Keratinocyte (primary cell): ENCODE results near the gene RET. TPM values are rescaled to one million over a fixed set of nuclear protein-coding genes. Genes with fewer than 3 reads are reported as not detected.
"Not testable (repeated sequence)": the region's sequence is repeated elsewhere in the genome, so short reads cannot be mapped to it uniquely, and the experiment has no call there.

Experiments used
- DNase-seq: peaks from one replicate; pipeline ENCODE4 v3.0.0-alpha.2; 2011; ENCODE audit warnings: low read depth, missing footprints, low spot score
- FAIRE-seq: peaks from 2 replicates; lab custom pipeline; 2011; peaks lifted over from hg19 to GRCh38; lab: Jason Lieb, UNC
- H2AFZ ChIP-seq: 2 replicates; pipeline ENCODE4 v1.6.0; 2012; ENCODE audit warnings: low read length, control low read depth, inconsistent platforms; ENCODE audit not compliant: control insufficient read depth
- H3K27ac ChIP-seq: 2 replicates; pipeline ENCODE4 v1.5.1; 2011; ENCODE audit warnings: low read length; ENCODE audit not compliant: control insufficient read depth, insufficient read depth
- H3K27me3 ChIP-seq: 3 replicates; pipeline ENCODE4 v1.6.0; 2011; ENCODE audit warnings: low read length; ENCODE audit not compliant: control insufficient read depth, insufficient read depth; ENCODE audit errors: extremely low read depth
- H3K36me3 ChIP-seq, 2 experiments: 2 replicates in 1 of 2; 3 replicates in 1 of 2; pipeline ENCODE4 v1.5.1; 2011; ENCODE audit warnings: low read length in 2 of 2, mild to moderate bottlenecking in 1 of 2; ENCODE audit not compliant: control insufficient read depth in 2 of 2, insufficient read depth in 2 of 2; ENCODE audit errors: extremely low read depth in 1 of 2
- H3K4me1 ChIP-seq: 3 replicates; pipeline ENCODE4 v1.5.1; 2011; ENCODE audit warnings: low read length; ENCODE audit not compliant: control insufficient read depth, insufficient read depth; ENCODE audit errors: extremely low read depth
- H3K4me2 ChIP-seq: 3 replicates; pipeline ENCODE4 v1.6.0; 2011; ENCODE audit warnings: low read depth, low read length; ENCODE audit not compliant: control insufficient read depth, insufficient read depth; ENCODE audit errors: extremely low read depth
- H3K4me3 ChIP-seq, 3 experiments: fragments of 200-600 bp in 1 of 3; sonication (generic) in 1 of 3; 2 replicates in 2 of 3; 3 replicates in 1 of 3; pipeline ENCODE4 v1.5.1; 2011 to 2016; ENCODE audit warnings: low read length in 3 of 3, mild to moderate bottlenecking in 3 of 3, control low read depth in 2 of 3, inconsistent platforms in 1 of 3, low read depth in 1 of 3, mixed read lengths in 1 of 3, mixed run types in 1 of 3, moderate library complexity in 1 of 3; ENCODE audit not compliant: control insufficient read depth in 2 of 3, insufficient read depth in 2 of 3; ENCODE audit errors: extremely low read depth in 1 of 3
- H3K79me2 ChIP-seq: 2 replicates; pipeline ENCODE4 v1.6.0; 2012; ENCODE audit warnings: low read length; ENCODE audit not compliant: control insufficient read depth, insufficient read depth
- H3K9ac ChIP-seq: 3 replicates; pipeline ENCODE4 v1.6.0; 2011; ENCODE audit warnings: low read length; ENCODE audit not compliant: control insufficient read depth, insufficient read depth; ENCODE audit errors: extremely low read depth
- H3K9me1 ChIP-seq: 3 replicates; pipeline ENCODE4 v1.6.0; 2011; ENCODE audit warnings: low read length; ENCODE audit not compliant: control insufficient read depth, insufficient read depth; ENCODE audit errors: extremely low read depth
- H3K9me3 ChIP-seq: 2 replicates; pipeline ENCODE4 v1.5.1; 2012; ENCODE audit warnings: low read depth, low read length; ENCODE audit not compliant: control insufficient read depth
- H4K20me1 ChIP-seq: 3 replicates; pipeline ENCODE4 v1.6.0; 2011; ENCODE audit warnings: low read length; ENCODE audit not compliant: control insufficient read depth, insufficient read depth; ENCODE audit errors: extremely low read depth
- CTCF ChIP-seq, 3 experiments: IDR thresholded peaks in 1 of 3; conservative IDR thresholded peaks in 1 of 3; optimal IDR thresholded peaks in 1 of 3; 2 replicates in 2 of 3; 3 replicates in 1 of 3; pipeline versions ENCODE3 to v1.5.1; 2011; ENCODE audit warnings: low read length in 3 of 3, mild to moderate bottlenecking in 3 of 3, moderate library complexity in 2 of 3, control low read depth in 1 of 3, inconsistent platforms in 1 of 3; ENCODE audit not compliant: insufficient read depth in 2 of 3; ENCODE audit errors: extremely low read depth in 1 of 3
- EZH2 ChIP-seq: IDR thresholded peaks from one replicate; pipeline ENCODE4 v1.6.1; 2012; ENCODE audit warnings: inconsistent platforms, mild to moderate bottlenecking, low read length, moderate library complexity
- dilution Hi-C: fragments of 300-500 bp; cut with MboI; formaldehyde crosslinking; loops from one replicate; pipeline ENCODE4 v1.7.0; 2020; ENCODE audit warnings: low sequenced_read_pairs; ENCODE audit not compliant: extremely low pct_ligation_motif_present
- polyA plus RNA-seq, 5 experiments: library from polyadenylated mRNA; depleted of rRNA in 3 of 5; stranded (reverse) in 3 of 5; stranded (forward) in 1 of 5; unstranded in 1 of 5; fragments of >200 nt; gene quantifications; 1 replicate in 1 of 5; 2 replicates in 3 of 5; 3 replicates in 1 of 5; pipeline versions ENCODE4 v1.2.1 to v1.2.3, GENCODE V29; 2011 to 2012; ENCODE audit warnings: missing spikeins in 2 of 5, low read depth in 1 of 5, low replicate concordance in 1 of 5

Gene RET
- polyA plus RNA-seq, 1 donor (not counting 4 experiments of a cell fraction or from before 2014, with no cell fraction given) = 0.21 TPM

GRCh38 chr10:43145311-43145710, 68.4 kb downstream of the RET start:
- Histone ChIP-seq H3K9ac (no peak overlapping the region), H3K4me1 (peaks cover 1% of the 10 kb centered on the region), H3K79me2 (peaks cover 88% of the 10 kb centered on the region), H3K27me3 (no peaks in the 10 kb centered on the region), H3K27ac (no peak overlapping the region), H3K4me3 (no peak overlapping the region), H4K20me1 (no peaks in the 10 kb centered on the region), H3K4me2 (no peak overlapping the region), H2AFZ (no peak overlapping the region), H3K36me3 (no peaks in the 10 kb centered on the region), H3K9me3 (no peaks in the 10 kb centered on the region), H3K9me1 (no peaks in the 10 kb centered on the region)
- no peak for TF ChIP-seq EZH2
- TF ChIP-seq CTCF (optimal IDR thresholded peaks at IDR 0.05 in 1 of 3, IDR thresholded peaks at IDR 0.05 in 1 of 3, conservative IDR thresholded peaks at IDR 0.05 in 1 of 3; ENCODE audit: extremely low read depth in 1 of 3, insufficient read depth in 2 of 3, low read length in 3 of 3) = no peak
- DNase-seq (no peak), FAIRE-seq (no peak)
- dilution Hi-C loops = no loop called here

GRCh38 chr10:43145936-43146335, 69.1 kb downstream of the RET start:
- FAIRE-seq, H3K9ac ChIP-seq, H3K27me3 ChIP-seq, H4K20me1 ChIP-seq, H3K4me2 ChIP-seq, DNase-seq, H3K4me3 ChIP-seq, H3K9me3 ChIP-seq, H2AFZ ChIP-seq, H3K4me1 ChIP-seq, dilution Hi-C loops, H3K9me1 ChIP-seq, H3K27ac ChIP-seq, H3K36me3 ChIP-seq: not testable (repeated sequence)
- peaks cover 88% of the 10 kb centered on the region for H3K79me2 ChIP-seq

GRCh38 chr10:43151371-43151770, 74.5 kb downstream of the RET start:
- Histone ChIP-seq H3K4me3 (no peak overlapping the region), H3K27me3 (no peaks in the 10 kb centered on the region), H3K9ac (no peak overlapping the region), H3K36me3 (no peaks in the 10 kb centered on the region), H3K79me2 (peaks cover 72% of the 10 kb centered on the region), H3K4me1 (no peaks in the 10 kb centered on the region), H3K27ac (no peak overlapping the region), H3K9me1 (no peaks in the 10 kb centered on the region), H4K20me1 (no peaks in the 10 kb centered on the region), H3K9me3 (no peaks in the 10 kb centered on the region), H2AFZ (no peak overlapping the region), H3K4me2 (no peak overlapping the region)
- no peak for DNase-seq
- TF ChIP-seq EZH2 (no peak), CTCF (optimal IDR thresholded peaks at IDR 0.05 in 1 of 3, IDR thresholded peaks at IDR 0.05 in 1 of 3, conservative IDR thresholded peaks at IDR 0.05 in 1 of 3; ENCODE audit: extremely low read depth in 1 of 3, insufficient read depth in 2 of 3, low read length in 3 of 3) (no peak)
- FAIRE-seq = no peak
- dilution Hi-C loops = no loop called here
